ENCODE data around the gene B3GLCT.
A peak's percentile ranks its signal among the peaks of the same experiment; 100 is the strongest.

The B3GLCT gene

GRCh38 chr13:31199849-31200636 is at the start of gene B3GLCT:
Gene B3GLCT, plus strand, starts transcription at chr13:31199975. Its CDS starts 110 bp downstream, at chr13:31200085.
- no peaks in the 10 kb centered on the region for H3K27me3 Mint-ChIP-seq
- H3K4me1 Mint-ChIP-seq, result peaks cover 16 to 44% of the 10 kb centered on the region in 2 donors

GRCh38 chr13:31150315-31150985 is 49.3 kb upstream of the B3GLCT start:
- Mint-ChIP-seq H3K27ac (no peak overlapping the region), H3K4me3 (no peak overlapping the region)
- DNase-seq, result no peak

More at GRCh38 chr13:31199849-31200636, at the start of gene B3GLCT:
- peak within 1 kb of the TSS; percentile 82 to 89 for H3K4me3 Mint-ChIP-seq
- ATAC-seq (replicated peaks) (peak; percentile 85 to 87), DNase-seq (peak; percentile 77)
- H3K9me3 Mint-ChIP-seq, result no peaks in the 10 kb centered on the region
- peak within 1 kb of the TSS; percentile 79 for H3K27ac Mint-ChIP-seq
- peaks cover 0 to 3% of the 10 kb centered on the region in 2 donors for H3K36me3 Mint-ChIP-seq

GRCh38 chr13:31151837-31152236 is 47.9 kb upstream of the B3GLCT start:
- DNase-seq, result no peak
- no peak for ATAC-seq (replicated peaks)
- Mint-ChIP-seq H3K27ac (no peak overlapping the region), H3K9me3 (no peaks in the 10 kb centered on the region), H3K4me1 (peaks cover 3 to 8% of the 10 kb centered on the region in 2 donors), H3K36me3 (peaks cover 35 to 50% of the 10 kb centered on the region in 2 donors), H3K4me3 (no peak overlapping the region), H3K27me3 (no peaks in the 10 kb centered on the region)

More at GRCh38 chr13:31150315-31150985, 49.3 kb upstream of the B3GLCT start:
- no peaks in the 10 kb centered on the region for H3K27me3 Mint-ChIP-seq
- peaks cover 3 to 8% of the 10 kb centered on the region in 2 donors for H3K4me1 Mint-ChIP-seq
- peaks cover 36 to 55% of the 10 kb centered on the region in 2 donors for H3K36me3 Mint-ChIP-seq
- no peaks in the 10 kb centered on the region for H3K9me3 Mint-ChIP-seq
- no peak for ATAC-seq (replicated peaks)

- H3K4me1 Mint-ChIP-seq, result peaks cover 10 to 18% of the 10 kb centered on the region in 2 donors
- DNase-seq, result no peak
- ATAC-seq (replicated peaks), result no peak
- no peaks in the 10 kb centered on the region for H3K9me3 Mint-ChIP-seq
- H3K27ac Mint-ChIP-seq, result no peak overlapping the region
- no peaks in the 10 kb centered on the region for H3K27me3 Mint-ChIP-seq
- no peak overlapping the region for H3K4me3 Mint-ChIP-seq
- H3K36me3 Mint-ChIP-seq, result peaks cover 28 to 44% of the 10 kb centered on the region in 2 donors
Measured at GRCh38 chr13:31154939-31155338, 44.8 kb upstream of the B3GLCT start.

GRCh38 chr13:31159306-31159705 is 40.5 kb upstream of the B3GLCT start:
- no peaks in the 10 kb centered on the region for H3K9me3 Mint-ChIP-seq
- H3K27ac Mint-ChIP-seq, result no peak overlapping the region
- no peak for ATAC-seq (replicated peaks)
- H3K4me3 Mint-ChIP-seq, result peak overlapping the region; percentile 98 to 99
- H3K27me3 Mint-ChIP-seq, result no peaks in the 10 kb centered on the region
- no peak for DNase-seq
- H3K4me1 Mint-ChIP-seq, result peaks cover 11 to 38% of the 10 kb centered on the region in 2 donors
- peaks cover 19 to 27% of the 10 kb centered on the region in 2 donors for H3K36me3 Mint-ChIP-seq

- Mint-ChIP-seq H3K36me3 (peaks cover 11 to 19% of the 10 kb centered on the region in 2 donors), H3K4me3 (peak overlapping the region; percentile 98 to 99), H3K27me3 (no peaks in the 10 kb centered on the region), H3K27ac (peak overlapping the region; percentile 98), H3K4me1 (peaks cover 11 to 38% of the 10 kb centered on the region in 2 donors), H3K9me3 (no peaks in the 10 kb centered on the region)
- DNase-seq (peak; percentile 59), ATAC-seq (replicated peaks) (peak; percentile 25 to 26)
Measured at GRCh38 chr13:31160857-31161556, 38.8 kb upstream of the B3GLCT start.

GRCh38 chr13:31161557-31162150 is 38.1 kb upstream of the B3GLCT start, which contains the start of gene HSPH1:
Gene HSPH1, minus strand, starts transcription at chr13:31161904. Its CDS starts 322 bp downstream, at chr13:31161582.
- peak within 1 kb of the TSS; percentile 98 to 99 for H3K4me3 Mint-ChIP-seq
- peak within 1 kb of the TSS; percentile 98 for H3K27ac Mint-ChIP-seq
- DNase-seq, result peak; percentile 99
- H3K4me1 Mint-ChIP-seq, result peaks cover 11 to 38% of the 10 kb centered on the region in 2 donors
- H3K27me3 Mint-ChIP-seq, result no peaks in the 10 kb centered on the region
- ATAC-seq (replicated peaks), result peak; percentile 79 to 83
- H3K9me3 Mint-ChIP-seq, result no peaks in the 10 kb centered on the region
- peaks cover 11 to 19% of the 10 kb centered on the region in 2 donors for H3K36me3 Mint-ChIP-seq

GRCh38 chr13:31162151-31163008 is 37.4 kb upstream of the B3GLCT start:
- peak overlapping the region; percentile 98 to 99 for H3K4me3 Mint-ChIP-seq
- DNase-seq, result peak; percentile 97
- peaks cover 11 to 38% of the 10 kb centered on the region in 2 donors for H3K4me1 Mint-ChIP-seq
- H3K9me3 Mint-ChIP-seq, result no peaks in the 10 kb centered on the region
- no peaks in the 10 kb centered on the region for H3K27me3 Mint-ChIP-seq
- peak overlapping the region; percentile 98 for H3K27ac Mint-ChIP-seq
- peak; percentile 89 to 90 for ATAC-seq (replicated peaks)
- H3K36me3 Mint-ChIP-seq, result peaks cover 11 to 15% of the 10 kb centered on the region in 2 donors

GRCh38 chr13:31166591-31166990 is 33.2 kb upstream of the B3GLCT start:
- H3K36me3 Mint-ChIP-seq, result peaks cover 0 to 3% of the 10 kb centered on the region in 2 donors
- H3K9me3 Mint-ChIP-seq, result no peaks in the 10 kb centered on the region
- ATAC-seq (replicated peaks), result no peak
- peaks cover 0 to 14% of the 10 kb centered on the region in 2 donors for H3K4me1 Mint-ChIP-seq
- H3K4me3 Mint-ChIP-seq, result no peak overlapping the region
- no peak overlapping the region for H3K27ac Mint-ChIP-seq
- peaks cover 5 to 20% of the 10 kb centered on the region in 2 donors for H3K27me3 Mint-ChIP-seq
- no peak for DNase-seq

- Mint-ChIP-seq H3K4me3 (no peak overlapping the region), H3K27ac (no peak overlapping the region), H3K4me1 (peaks cover 0 to 5% of the 10 kb centered on the region in 2 donors), H3K36me3 (no peaks in the 10 kb centered on the region), H3K9me3 (no peaks in the 10 kb centered on the region), H3K27me3 (peaks cover 7 to 29% of the 10 kb centered on the region in 2 donors)
- DNase-seq, result no peak
- ATAC-seq (replicated peaks), result peak; percentile 56 to 61
Measured at GRCh38 chr13:31167490-31167889, 32.3 kb upstream of the B3GLCT start.

GRCh38 chr13:31168166-31168565 is 31.6 kb upstream of the B3GLCT start:
- DNase-seq, result no peak
- Mint-ChIP-seq H3K27me3 (peaks cover 13 to 36% of the 10 kb centered on the region in 2 donors), H3K4me3 (no peak overlapping the region), H3K4me1 (no peaks in the 10 kb centered on the region), H3K36me3 (no peaks in the 10 kb centered on the region), H3K27ac (no peak overlapping the region), H3K9me3 (no peaks in the 10 kb centered on the region)
- no peak for ATAC-seq (replicated peaks)

GRCh38 chr13:31168736-31169135 is 31.0 kb upstream of the B3GLCT start:
- Mint-ChIP-seq H3K9me3 (no peaks in the 10 kb centered on the region), H3K27me3 (peaks cover 16 to 42% of the 10 kb centered on the region in 2 donors), H3K4me3 (no peak overlapping the region), H3K36me3 (no peaks in the 10 kb centered on the region), H3K27ac (no peak overlapping the region), H3K4me1 (no peaks in the 10 kb centered on the region)
- DNase-seq, result no peak
- ATAC-seq (replicated peaks), result no peak

GRCh38 chr13:31172001-31172400 is 27.8 kb upstream of the B3GLCT start:
- H3K4me3 Mint-ChIP-seq, result no peak overlapping the region
- H3K27ac Mint-ChIP-seq, result no peak overlapping the region
- no peaks in the 10 kb centered on the region for H3K36me3 Mint-ChIP-seq
- no peaks in the 10 kb centered on the region for H3K4me1 Mint-ChIP-seq
- peaks cover 16 to 50% of the 10 kb centered on the region in 2 donors for H3K27me3 Mint-ChIP-seq
- no peaks in the 10 kb centered on the region for H3K9me3 Mint-ChIP-seq
- ATAC-seq (replicated peaks) (no peak), DNase-seq (no peak)
